ENCODE measurements around the gene GABBR1.

DNA sequence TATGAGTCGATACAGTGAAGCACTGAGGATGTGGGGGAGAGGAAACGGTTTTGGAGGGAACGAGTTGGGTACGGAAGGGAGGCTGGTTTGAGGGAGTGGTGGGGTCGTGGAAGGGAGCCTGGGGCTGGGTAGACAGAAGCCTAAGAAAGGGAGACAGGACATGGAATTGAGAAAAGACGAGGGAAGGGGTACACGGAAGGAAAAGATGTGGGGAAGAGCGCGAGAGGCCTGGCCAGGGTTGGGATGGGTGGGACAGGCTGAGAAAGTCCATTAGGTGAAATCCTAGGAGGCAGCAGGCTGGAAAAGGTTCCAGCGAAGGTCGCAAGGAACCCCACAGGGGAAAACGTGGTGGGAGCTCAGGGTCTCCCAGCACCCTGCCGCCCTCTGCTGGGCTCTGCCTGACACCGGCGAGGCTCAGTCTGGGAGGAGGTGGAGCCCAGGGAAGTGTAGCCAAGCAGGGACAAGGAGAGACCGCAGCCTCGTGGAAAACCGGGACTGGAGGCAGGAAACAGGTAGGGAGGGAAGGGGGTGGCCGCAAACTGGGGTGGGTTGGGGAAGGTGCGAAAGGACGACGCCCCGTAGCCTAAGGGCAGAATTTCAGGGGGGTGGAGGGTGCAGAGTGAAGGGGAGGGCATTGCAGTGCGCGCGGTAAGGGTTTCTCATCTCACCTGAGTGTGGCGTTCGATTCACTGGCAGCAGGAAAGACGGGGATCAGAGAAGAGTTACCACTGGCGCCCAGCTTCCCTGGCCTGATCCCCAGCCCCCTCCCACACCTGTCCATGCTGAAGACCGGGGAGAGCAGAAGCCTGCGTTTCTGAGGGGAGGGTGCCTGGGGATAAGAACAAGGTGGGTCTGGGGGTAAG, 4.3 kb downstream of the GABBR1 start:
- TF ChIP-seq POLR2AphosphoS5 (IDR thresholded peaks at IDR 0.05; ENCODE audit: low read depth, low read length) = no peak
- no peak for TF ChIP-seq POLR2A (IDR thresholded peaks at IDR 0.05; ENCODE audit: low read depth, low read length)

Data from GM12892 (cell line).